BJ (cell line): ENCODE measurements around the gene C9orf57. TPM values are rescaled to one million over a fixed set of nuclear protein-coding genes. Genes with fewer than 3 reads are reported as not detected.
A peak's percentile ranks its signal among the peaks of the same experiment; 100 is the strongest.

Source experiments
- CTCF ChIA-PET: fragments of 350-600 bp; formaldehyde crosslinking; extraction: SDS; loops from one replicate; lab custom pipeline; 2021; ENCODE audit warnings: antibody characterized with exemption, inconsistent platforms; lab: Yijun Ruan, JAX
- POLR2A ChIA-PET: fragments of 300-600 bp; sonication (Branson Sonifier 250); formaldehyde crosslinking; extraction: SDS; loops from one replicate; lab custom pipeline; 2021; ENCODE audit warnings: antibody characterized with exemption; lab: Charles Lee
- DNase-seq: peaks from one replicate; pipeline ENCODE4 v3.0.0-alpha.2; 2011; ENCODE audit warnings: low read depth
- H3K27me3 ChIP-seq: 2 replicates; pipeline ENCODE4 v1.6.0; 2011; ENCODE audit warnings: low read length; ENCODE audit not compliant: control insufficient read depth, insufficient read depth
- H3K36me3 ChIP-seq: 2 replicates; pipeline ENCODE4 v1.5.1; 2011; ENCODE audit warnings: low read length; ENCODE audit not compliant: control insufficient read depth, insufficient read depth
- H3K4me3 ChIP-seq: 2 replicates; pipeline ENCODE4 v1.5.1; 2011; ENCODE audit warnings: low read depth, mild to moderate bottlenecking, control low read depth, low read length
- CTCF ChIP-seq: IDR thresholded peaks from 2 replicates; pipeline ENCODE4 v1.5.1; 2011; ENCODE audit warnings: low read depth, mild to moderate bottlenecking, control low read depth, inconsistent platforms, low read length, moderate library complexity; ENCODE audit not compliant: insufficient read depth
- polyA plus RNA-seq: library from polyadenylated mRNA; depleted of rRNA; stranded (reverse); fragments of >200 nt; gene quantifications from 2 replicates; pipeline ENCODE4 v1.2.3, GENCODE V29; 2011

C9orf57 gene
- polyA plus RNA-seq, 1 experiment = not detected

GRCh38 chr9:72038890-72039410, 21.5 kb downstream of the C9orf57 start:
- no peak for DNase-seq
- H3K4me3 ChIP-seq = no peak overlapping the region
- ChIA-PET CTCF (interaction anchor here (0.7 to 6.8 kb wide), 40 partner anchors 9 to 984 kb away, joined by 3 to 188 read pairs (median 4); no protein-coding TSS in a partner anchor), POLR2A (no interaction called here)
- H3K27me3 ChIP-seq = no peaks in the 10 kb centered on the region
- TF ChIP-seq CTCF = peak; percentile 90
- no peaks in the 10 kb centered on the region for H3K36me3 ChIP-seq

- H3K36me3 ChIP-seq = no peaks in the 10 kb centered on the region
- no peak for TF ChIP-seq CTCF
- POLR2A ChIA-PET = no interaction called here
- no peaks in the 10 kb centered on the region for H3K27me3 ChIP-seq
- CTCF ChIA-PET = interaction anchor here (0.7 to 6.8 kb wide), 35 partner anchors 8 to 984 kb away, joined by 3 to 188 read pairs (median 4); no protein-coding TSS in a partner anchor
- H3K4me3 ChIP-seq = no peak overlapping the region
- DNase-seq = no peak
These were observed 22.0 kb downstream of the C9orf57 start for GRCh38 chr9:72038408-72038807.

- CTCF ChIA-PET = interaction anchor here (1.6 to 6.8 kb wide), 3 partner anchors 13 to 243 kb away, joined by 3 to 188 read pairs (median 55); no protein-coding TSS in a partner anchor
- Histone ChIP-seq H3K36me3 (no peaks in the 10 kb centered on the region), H3K4me3 (no peak overlapping the region), H3K27me3 (no peaks in the 10 kb centered on the region)
- no peak for DNase-seq
- TF ChIP-seq CTCF = no peak
- POLR2A ChIA-PET = no interaction called here
These were observed 22.8 kb downstream of the C9orf57 start for GRCh38 chr9:72037571-72037970.

GRCh38 chr9:72030767-72031166, 29.6 kb downstream of the C9orf57 start:
- no peak for DNase-seq
- ChIA-PET CTCF (interaction anchor here (1.6 to 2.5 kb wide), 2 partner anchors 8 to 224 kb away, joined by 11 to 14 read pairs; no protein-coding TSS in a partner anchor), POLR2A (no interaction called here)
- H3K4me3 ChIP-seq = no peak overlapping the region
- no peaks in the 10 kb centered on the region for H3K36me3 ChIP-seq
- no peaks in the 10 kb centered on the region for H3K27me3 ChIP-seq
- no peak for TF ChIP-seq CTCF

- Histone ChIP-seq H3K36me3 (no peaks in the 10 kb centered on the region), H3K27me3 (no peaks in the 10 kb centered on the region), H3K4me3 (no peak overlapping the region)
- ChIA-PET POLR2A (no interaction called here), CTCF (interaction anchor here (1.6 to 2.5 kb wide), 2 partner anchors 9 to 223 kb away, joined by 11 to 14 read pairs; no protein-coding TSS in a partner anchor)
- TF ChIP-seq CTCF = no peak
- DNase-seq = no peak
These were observed 30.4 kb downstream of the C9orf57 start for GRCh38 chr9:72029986-72030385.
